CD14-positive monocyte (primary cell): ENCODE measurements around the gene ATP1B2. TPM values are rescaled to one million over a fixed set of nuclear protein-coding genes. Genes with fewer than 3 reads are reported as not detected.

ENCODE experiments used
- DNase-seq, 3 donors: peaks; one replicate each; pipeline ENCODE4 v3.0.0-alpha.2; 2011 to 2022
- H2AFZ ChIP-seq: 2 replicates; pipeline ENCODE4 v1.6.0; 2012; ENCODE audit warnings: mild to moderate bottlenecking, low read depth, low read length, inconsistent platforms; ENCODE audit not compliant: insufficient read depth, poor library complexity, severe bottlenecking
- H3K27ac ChIP-seq, 2 donors: 1 replicate in 1 of 2; 2 replicates in 1 of 2; pipeline ENCODE4 v1.5.1; 2012 to 2013; ENCODE audit warnings: low read length in 2 of 2, control low read depth in 1 of 2, inconsistent platforms in 1 of 2, low read depth in 1 of 2, mild to moderate bottlenecking in 1 of 2
- H3K27me3 ChIP-seq, 2 donors: one replicate each; pipeline versions ENCODE4 v1.6.0 to v1.6.1; 2011 to 2013; ENCODE audit warnings: low read length in 2 of 2; ENCODE audit not compliant: control insufficient read depth in 2 of 2, insufficient read depth in 2 of 2
- H3K36me3 ChIP-seq, 2 donors: replicated peaks in 1 of 2; 1 replicate in 1 of 2; 2 replicates in 1 of 2; pipeline versions ENCODE4 v1.5.1 to v1.6.1; 2012 to 2013; ENCODE audit warnings: low read length in 2 of 2, control low read depth in 1 of 2, inconsistent platforms in 1 of 2, mild to moderate bottlenecking in 1 of 2; ENCODE audit not compliant: insufficient read depth in 2 of 2, control insufficient read depth in 1 of 2
- H3K4me1 ChIP-seq, 2 donors: 1 replicate in 1 of 2; 2 replicates in 1 of 2; pipeline versions ENCODE4 v1.5.1 to v1.6.1; 2012 to 2013; ENCODE audit warnings: low read length in 2 of 2, control low read depth in 1 of 2, inconsistent platforms in 1 of 2, mild to moderate bottlenecking in 1 of 2, moderate library complexity in 1 of 2; ENCODE audit not compliant: insufficient read depth in 2 of 2, control insufficient read depth in 1 of 2
- H3K4me2 ChIP-seq: replicated peaks from 2 replicates; pipeline ENCODE3; 2012; ENCODE audit warnings: low read length, moderate library complexity, mild to moderate bottlenecking; ENCODE audit not compliant: poor library complexity, severe bottlenecking; ENCODE audit errors: extremely low read depth
- H3K4me3 ChIP-seq, 3 experiments: fragments of 200-600 bp in 1 of 3; sonication (generic) in 1 of 3; replicated peaks in 1 of 3; 1 replicate in 2 of 3; 2 replicates in 1 of 3; pipeline ENCODE4 v1.5.1; 2011 to 2013; ENCODE audit warnings: low read length in 3 of 3, mild to moderate bottlenecking in 3 of 3, control low read depth in 2 of 3, low read depth in 2 of 3, inconsistent platforms in 1 of 3, moderate library complexity in 1 of 3
- H3K79me2 ChIP-seq: 2 replicates; pipeline ENCODE4 v1.6.0; 2012; ENCODE audit warnings: mild to moderate bottlenecking, control low read depth, inconsistent platforms, low read length, moderate library complexity; ENCODE audit not compliant: insufficient read depth
- H3K9ac ChIP-seq: 2 replicates; pipeline ENCODE4 v1.6.0; 2017; ENCODE audit warnings: low read length, mild to moderate bottlenecking; ENCODE audit not compliant: insufficient read depth, poor library complexity, severe bottlenecking
- H3K9me3 ChIP-seq, 2 donors: replicated peaks in 1 of 2; 1 replicate in 1 of 2; 2 replicates in 1 of 2; pipeline versions ENCODE4 v1.5.1 to v1.6.1; 2012 to 2013; ENCODE audit warnings: low read length in 2 of 2, control low read depth in 1 of 2; ENCODE audit not compliant: control insufficient read depth in 1 of 2, insufficient read depth in 1 of 2
- H4K20me1 ChIP-seq: 2 replicates; pipeline ENCODE4 v1.6.0; 2012; ENCODE audit warnings: mild to moderate bottlenecking, low read length, control low read depth, moderate library complexity; ENCODE audit not compliant: insufficient read depth
- H3K27ac Mint-ChIP-seq, 7 donors: one replicate each; pipeline ENCODE4 v1.8.0; 2020; ENCODE audit warnings: mild to moderate bottlenecking in 7 of 7, mixed read lengths in 7 of 7, moderate library complexity in 6 of 7, inconsistent platforms in 2 of 7
- H3K27me3 Mint-ChIP-seq, 3 donors: one replicate each; pipeline ENCODE4 v1.8.0; 2021 to 2022; ENCODE audit warnings: low read depth in 3 of 3, mild to moderate bottlenecking in 3 of 3, mixed read lengths in 3 of 3, moderate library complexity in 3 of 3, inconsistent platforms in 1 of 3
- H3K36me3 Mint-ChIP-seq, 2 donors: one replicate each; pipeline ENCODE4 v1.8.0; 2020; ENCODE audit warnings: mixed read lengths in 2 of 2, inconsistent platforms in 1 of 2, mild to moderate bottlenecking in 1 of 2
- H3K4me1 Mint-ChIP-seq: one replicate; pipeline ENCODE4 v1.8.0; 2020; ENCODE audit warnings: mild to moderate bottlenecking, mixed read lengths
- H3K4me3 Mint-ChIP-seq, 2 donors: one replicate each; pipeline ENCODE4 v1.8.0; 2020; ENCODE audit warnings: mild to moderate bottlenecking in 2 of 2, mixed read lengths in 2 of 2, moderate library complexity in 1 of 2
- H3K9me3 Mint-ChIP-seq, 7 donors: one replicate each; pipeline ENCODE4 v1.8.0; 2020 to 2022; ENCODE audit warnings: mixed read lengths in 7 of 7, mild to moderate bottlenecking in 6 of 7, moderate library complexity in 6 of 7, inconsistent platforms in 2 of 7
- CTCF ChIP-seq: fragments of 200-600 bp; IDR thresholded peaks from one replicate; pipeline ENCODE4 v1.8.0; 2022; ENCODE audit warnings: antibody characterized with exemption, mild to moderate bottlenecking
- WGBS: methylation state at CpG from one replicate; pipeline ENCODE4 v1.1.5; 2013; ENCODE audit warnings: missing lambda C conversion rate; ENCODE audit not compliant: insufficient coverage; 5-methylcytosine and 5-hydroxymethylcytosine counted together
- intact Hi-C, 2 donors: fragments of 100-400 bp; cut with micrococcal nuclease; formaldehyde crosslinking; loops; one replicate each; pipeline versions ENCODE4 v1.15.0 to v1.15.1; 2023
- polyA plus RNA-seq, 3 donors: library from polyadenylated mRNA; depleted of rRNA in 1 of 3; unstranded in 2 of 3; stranded (reverse) in 1 of 3; fragments of 300-500 nt in 2 of 3; fragments of >200 nt in 1 of 3; fragmentation: Illumina TruSeq in 2 of 3; gene quantifications; 1 replicate in 2 of 3; 2 replicates in 1 of 3; pipeline ENCODE4 v1.2.3, GENCODE V29; 2012 to 2021

ATP1B2 gene
- polyA plus RNA-seq, 3 donors, result 0.07 TPM; not detected in 2

GRCh38 chr17:7656958-7657609 is 6.4 kb downstream of the ATP1B2 start:
- no peak overlapping the region for H3K4me3 Mint-ChIP-seq
- DNase-seq, result no peak
- H3K4me3 ChIP-seq, result no peak overlapping the region

More at GRCh38 chr17:7656958-7657609, 6.4 kb downstream of the ATP1B2 start:
- Mint-ChIP-seq H3K9me3 (peaks cover 0 to 11% (median 2%) of the 10 kb centered on the region in 7 donors), H3K4me1 (no peaks in the 10 kb centered on the region), H3K27me3 (peaks cover 20 to 33% (median 26%) of the 10 kb centered on the region in 3 donors), H3K27ac (no peak overlapping the region), H3K36me3 (peaks cover 0 to 3% of the 10 kb centered on the region in 2 donors)
- Histone ChIP-seq H3K79me2 (no peaks in the 10 kb centered on the region), H3K4me2 (no peak overlapping the region), H3K9me3 (no peaks in the 10 kb centered on the region), H3K9ac (no peak overlapping the region), H3K27ac (no peak overlapping the region), H3K36me3 (no peaks in the 10 kb centered on the region), H4K20me1 (no peaks in the 10 kb centered on the region), H2AFZ (no peak overlapping the region), H3K4me1 (no peaks in the 10 kb centered on the region), H3K27me3 (peaks cover 18 to 24% of the 10 kb centered on the region in 2 donors)
- no peak for TF ChIP-seq CTCF
- 87% methylated on average over 5 of the region's 10 CpGs for WGBS
- intact Hi-C loops, result no loop called here
